Measurements from ENCODE around the gene CSAG2.
"Not testable (repeated sequence)": the region's sequence is repeated elsewhere in the genome, so short reads cannot be mapped to it uniquely, and the experiment has no call there.

CSAG2 gene

GRCh38 chrX:152709173-152709572, at the start of gene CSAG2:
Gene CSAG2 (minus strand): TSS chrX:152709273. CDS start chrX:152709112, 161 bp downstream.
- not testable (repeated sequence) for DNase-seq (ENCODE audit: low spot score)

GRCh38 chrX:152754871-152755270, 45.8 kb upstream of the CSAG2 start:
- not testable (repeated sequence) for DNase-seq (ENCODE audit: low spot score)

GRCh38 chrX:152753686-152754650, 44.9 kb upstream of the CSAG2 start, which contains the start of gene MAGEA2:
Gene MAGEA2 (minus strand): TSS chrX:152753842. CDS start chrX:152751363, 2,479 bp downstream.
- DNase-seq (ENCODE audit: low spot score): not testable (repeated sequence)

- DNase-seq (ENCODE audit: low spot score): no peak
Measured at GRCh38 chrX:152738560-152738959, 29.5 kb upstream of the CSAG2 start.

- DNase-seq (ENCODE audit: low spot score): not testable (repeated sequence)
Measured at GRCh38 chrX:152736528-152736927, 27.5 kb upstream of the CSAG2 start.

GRCh38 chrX:152735860-152736511, 26.9 kb upstream of the CSAG2 start:
- no peak for DNase-seq (ENCODE audit: low spot score)

GRCh38 chrX:152735101-152735500, 26.0 kb upstream of the CSAG2 start:
- no peak for DNase-seq (ENCODE audit: low spot score)

GRCh38 chrX:152734143-152734858, 25.2 kb upstream of the CSAG2 start:
- DNase-seq (ENCODE audit: low spot score): not testable (repeated sequence)

GRCh38 chrX:152733261-152733975, 24.3 kb upstream of the CSAG2 start, which contains the start of the genes CSAG1 and MAGEA12:
Gene CSAG1 (minus strand): TSS chrX:152733721. CDS start chrX:152732460, 1,261 bp downstream.
Gene MAGEA12 (plus strand): TSS chrX:152733757. CDS start chrX:152736162, 2,405 bp downstream.
- DNase-seq (ENCODE audit: low spot score): no peak

GRCh38 chrX:152725409-152725808, 16.3 kb upstream of the CSAG2 start:
- DNase-seq (ENCODE audit: low spot score): no peak

- DNase-seq (ENCODE audit: low spot score): not testable (repeated sequence)
Measured at GRCh38 chrX:152713815-152714787, 5.0 kb upstream of the CSAG2 start, which contains the start of gene MAGEA2B. Gene MAGEA2B (plus strand): TSS chrX:152714628. CDS start chrX:152717107, 2,479 bp downstream.

GRCh38 chrX:152713195-152713594, 4.1 kb upstream of the CSAG2 start:
- DNase-seq (ENCODE audit: low spot score): not testable (repeated sequence)

- not testable (repeated sequence) for DNase-seq (ENCODE audit: low spot score)
Measured at GRCh38 chrX:152706500-152706899, 2.6 kb downstream of the CSAG2 start.

- DNase-seq (ENCODE audit: low spot score): not testable (repeated sequence)
Measured at GRCh38 chrX:152700390-152700789, 8.7 kb downstream of the CSAG2 start.

GRCh38 chrX:152697952-152698931, 10.8 kb downstream of the CSAG2 start, which contains the start of gene MAGEA3:
Gene MAGEA3 (plus strand): TSS chrX:152698794. CDS start chrX:152700833, 2,039 bp downstream.
- not testable (repeated sequence) for DNase-seq (ENCODE audit: low spot score)

GRCh38 chrX:152681012-152681411, 28.1 kb downstream of the CSAG2 start:
- not testable (repeated sequence) for DNase-seq (ENCODE audit: low spot score)

- DNase-seq (ENCODE audit: low spot score): not testable (repeated sequence)
Measured at GRCh38 chrX:152674652-152675051, 34.4 kb downstream of the CSAG2 start.

- no peak for DNase-seq (ENCODE audit: low spot score)
Measured at GRCh38 chrX:152674135-152674534, 34.9 kb downstream of the CSAG2 start.
